ENCODE data around the gene PNPO.

The PNPO gene

GRCh38 chr17:47901423-47901822 lies 39.9 kb upstream of the PNPO start:
- H3K4me3 ChIP-seq (ENCODE audit: low read length in 2 of 2): no peak overlapping the region
- no peak overlapping the region for H3K9ac ChIP-seq (ENCODE audit: low read depth in 1 of 2, low read length in 2 of 2)
- H3K36me3 ChIP-seq (ENCODE audit: control insufficient read depth in 2 of 2, insufficient read depth in 2 of 2, low read length in 2 of 2): peaks cover 12 to 17% of the 10 kb centered on the region in 2 donors
- no peaks in the 10 kb centered on the region for H3K9me3 ChIP-seq (ENCODE audit: control insufficient read depth in 2 of 2, low read length in 2 of 2)
- H3K4me1 ChIP-seq (ENCODE audit: control insufficient read depth in 2 of 2, insufficient read depth in 2 of 2, low read length in 2 of 2): peaks cover 7 to 21% of the 10 kb centered on the region in 2 donors
- H3K27ac ChIP-seq (ENCODE audit: low read depth in 2 of 2, low read length in 2 of 2): no peak overlapping the region
- H3K27me3 ChIP-seq (ENCODE audit: control insufficient read depth in 2 of 2, insufficient read depth in 2 of 2, low read length in 2 of 2): no peaks in the 10 kb centered on the region

DNA sequence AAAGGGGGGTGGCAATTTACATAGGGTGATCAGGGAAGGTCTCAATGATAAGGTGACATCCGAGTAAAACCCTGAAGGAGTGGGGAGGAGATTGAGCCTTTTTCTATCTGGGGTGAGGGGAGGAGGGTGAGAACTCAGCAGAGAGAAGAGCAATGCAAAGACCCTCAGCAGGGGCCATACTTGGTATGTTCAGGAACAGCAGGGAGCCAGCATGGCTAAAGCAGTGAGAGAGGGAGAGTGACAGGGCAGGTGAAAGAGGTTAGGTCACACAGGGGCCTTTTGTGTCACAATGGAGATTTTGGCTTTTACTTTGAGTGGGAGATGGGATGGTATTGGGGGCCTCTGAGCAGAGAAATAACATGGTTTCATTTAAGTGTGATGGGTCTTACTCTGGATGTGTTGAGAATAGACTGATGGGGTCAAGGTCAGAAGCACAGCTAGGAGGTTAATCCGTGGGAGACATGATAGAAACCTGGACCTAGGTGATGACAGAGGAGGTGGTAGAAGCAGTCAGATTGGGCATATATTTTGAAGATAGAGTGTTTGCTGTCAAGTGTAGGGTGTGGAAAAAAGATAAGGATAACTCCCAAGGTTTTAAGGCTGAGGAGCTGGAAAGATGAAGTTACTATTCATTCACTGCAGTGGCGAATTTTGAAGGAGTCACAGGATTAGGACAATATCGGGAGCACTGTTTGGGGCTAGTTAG lies 39.2 kb upstream of the PNPO start:
- H3K27ac ChIP-seq (ENCODE audit: low read depth in 2 of 2, low read length in 2 of 2): no peak overlapping the region
- H3K27me3 ChIP-seq (ENCODE audit: control insufficient read depth in 2 of 2, insufficient read depth in 2 of 2, low read length in 2 of 2): no peaks in the 10 kb centered on the region
- H3K4me3 ChIP-seq (ENCODE audit: low read length in 2 of 2): no peak overlapping the region
- H3K9me3 ChIP-seq (ENCODE audit: control insufficient read depth in 2 of 2, low read length in 2 of 2): no peaks in the 10 kb centered on the region
- H3K9ac ChIP-seq (ENCODE audit: low read depth in 1 of 2, low read length in 2 of 2): no peak overlapping the region
- peaks cover 3 to 15% of the 10 kb centered on the region in 2 donors for H3K4me1 ChIP-seq (ENCODE audit: control insufficient read depth in 2 of 2, insufficient read depth in 2 of 2, low read length in 2 of 2)
- peaks cover 12 to 17% of the 10 kb centered on the region in 2 donors for H3K36me3 ChIP-seq (ENCODE audit: control insufficient read depth in 2 of 2, insufficient read depth in 2 of 2, low read length in 2 of 2)

GRCh38 chr17:47905221-47905733 lies 36.1 kb upstream of the PNPO start:
- H3K4me3 ChIP-seq (ENCODE audit: low read length in 2 of 2): no peak overlapping the region
- H3K4me1 ChIP-seq (ENCODE audit: control insufficient read depth in 2 of 2, insufficient read depth in 2 of 2, low read length in 2 of 2): peaks cover 3 to 9% of the 10 kb centered on the region in 2 donors
- no peak overlapping the region for H3K9ac ChIP-seq (ENCODE audit: low read depth in 1 of 2, low read length in 2 of 2)
- H3K36me3 ChIP-seq (ENCODE audit: control insufficient read depth in 2 of 2, insufficient read depth in 2 of 2, low read length in 2 of 2): peaks cover 0 to 12% of the 10 kb centered on the region in 2 donors
- no peaks in the 10 kb centered on the region for H3K27me3 ChIP-seq (ENCODE audit: control insufficient read depth in 2 of 2, insufficient read depth in 2 of 2, low read length in 2 of 2)
- H3K27ac ChIP-seq (ENCODE audit: low read depth in 2 of 2, low read length in 2 of 2): peak overlapping the region; percentile 12 to 62
- no peaks in the 10 kb centered on the region for H3K9me3 ChIP-seq (ENCODE audit: control insufficient read depth in 2 of 2, low read length in 2 of 2)

DNA sequence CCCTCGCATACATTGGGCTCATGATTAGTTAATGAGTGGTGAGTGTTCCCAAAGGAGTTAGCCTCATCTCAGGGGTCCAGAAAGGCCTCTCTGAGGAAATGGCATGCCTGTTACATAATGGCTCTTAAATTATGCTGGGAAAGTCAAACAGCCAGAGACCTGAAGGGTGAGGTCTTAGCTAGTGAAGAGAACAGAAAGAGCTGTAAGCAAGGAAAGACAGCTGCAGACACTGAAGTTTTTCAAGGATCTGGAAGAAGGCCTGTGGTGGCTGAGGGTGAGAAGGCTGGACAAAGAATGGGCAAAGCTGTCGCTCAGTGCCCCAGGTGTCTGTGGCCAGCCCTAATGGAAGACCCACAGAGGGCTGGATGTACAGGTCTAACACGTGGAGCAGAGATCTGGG lies 34.9 kb upstream of the PNPO start:
- no peak overlapping the region for H3K9ac ChIP-seq (ENCODE audit: low read depth in 1 of 2, low read length in 2 of 2)

GRCh38 chr17:47907932-47908562 lies 33.3 kb upstream of the PNPO start:
- Histone ChIP-seq H3K27me3 (ENCODE audit: control insufficient read depth in 2 of 2, insufficient read depth in 2 of 2, low read length in 2 of 2) (no peaks in the 10 kb centered on the region), H3K4me1 (ENCODE audit: control insufficient read depth in 2 of 2, insufficient read depth in 2 of 2, low read length in 2 of 2) (peaks cover 3 to 9% of the 10 kb centered on the region in 2 donors), H3K9ac (ENCODE audit: low read depth in 1 of 2, low read length in 2 of 2) (no peak overlapping the region), H3K36me3 (ENCODE audit: control insufficient read depth in 2 of 2, insufficient read depth in 2 of 2, low read length in 2 of 2) (peaks cover 0 to 11% of the 10 kb centered on the region in 2 donors), H3K9me3 (ENCODE audit: control insufficient read depth in 2 of 2, low read length in 2 of 2) (no peaks in the 10 kb centered on the region), H3K27ac (ENCODE audit: low read depth in 2 of 2, low read length in 2 of 2) (no peak overlapping the region), H3K4me3 (ENCODE audit: low read length in 2 of 2) (no peak overlapping the region)

More for the DNA sequence above, 34.9 kb upstream of the PNPO start:
- H3K9me3 ChIP-seq (ENCODE audit: control insufficient read depth in 2 of 2, low read length in 2 of 2): no peaks in the 10 kb centered on the region
- H3K27ac ChIP-seq (ENCODE audit: low read depth in 2 of 2, low read length in 2 of 2): peak overlapping the region in 1 of 2 donors; percentile 62
- no peak overlapping the region for H3K4me3 ChIP-seq (ENCODE audit: low read length in 2 of 2)
- H3K36me3 ChIP-seq (ENCODE audit: control insufficient read depth in 2 of 2, insufficient read depth in 2 of 2, low read length in 2 of 2): peaks cover 0 to 13% of the 10 kb centered on the region in 2 donors
- H3K4me1 ChIP-seq (ENCODE audit: control insufficient read depth in 2 of 2, insufficient read depth in 2 of 2, low read length in 2 of 2): peaks cover 3 to 9% of the 10 kb centered on the region in 2 donors
- no peaks in the 10 kb centered on the region for H3K27me3 ChIP-seq (ENCODE audit: control insufficient read depth in 2 of 2, insufficient read depth in 2 of 2, low read length in 2 of 2)

DNA sequence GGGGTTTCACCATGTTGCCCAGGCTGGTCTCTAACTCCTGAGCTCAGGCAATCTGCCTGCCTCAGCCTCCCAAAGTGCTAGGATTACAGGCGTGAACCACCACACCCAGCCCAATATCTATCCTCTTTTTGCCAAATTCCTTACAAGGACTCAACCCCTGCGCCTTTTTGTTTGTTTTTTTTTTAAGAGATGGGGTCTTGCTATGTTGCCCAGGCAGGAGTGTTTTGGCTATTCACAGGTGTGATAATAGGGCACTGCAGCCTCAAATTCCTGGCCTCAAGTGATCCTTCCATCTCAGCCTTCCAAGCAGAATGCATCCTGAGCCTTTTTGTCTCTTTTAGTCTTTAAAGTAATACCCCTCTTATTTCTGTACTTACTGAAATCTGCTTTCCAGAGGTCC lies 28.3 kb upstream of the PNPO start:
- Histone ChIP-seq H3K4me3 (ENCODE audit: low read length in 2 of 2) (no peak overlapping the region), H3K9ac (ENCODE audit: low read depth in 1 of 2, low read length in 2 of 2) (no peak overlapping the region), H3K9me3 (ENCODE audit: control insufficient read depth in 2 of 2, low read length in 2 of 2) (no peaks in the 10 kb centered on the region), H3K4me1 (ENCODE audit: control insufficient read depth in 2 of 2, insufficient read depth in 2 of 2, low read length in 2 of 2) (no peaks in the 10 kb centered on the region), H3K27ac (ENCODE audit: low read depth in 2 of 2, low read length in 2 of 2) (no peak overlapping the region), H3K36me3 (ENCODE audit: control insufficient read depth in 2 of 2, insufficient read depth in 2 of 2, low read length in 2 of 2) (peaks cover 18 to 22% of the 10 kb centered on the region in 2 donors), H3K27me3 (ENCODE audit: control insufficient read depth in 2 of 2, insufficient read depth in 2 of 2, low read length in 2 of 2) (no peaks in the 10 kb centered on the region)

DNA sequence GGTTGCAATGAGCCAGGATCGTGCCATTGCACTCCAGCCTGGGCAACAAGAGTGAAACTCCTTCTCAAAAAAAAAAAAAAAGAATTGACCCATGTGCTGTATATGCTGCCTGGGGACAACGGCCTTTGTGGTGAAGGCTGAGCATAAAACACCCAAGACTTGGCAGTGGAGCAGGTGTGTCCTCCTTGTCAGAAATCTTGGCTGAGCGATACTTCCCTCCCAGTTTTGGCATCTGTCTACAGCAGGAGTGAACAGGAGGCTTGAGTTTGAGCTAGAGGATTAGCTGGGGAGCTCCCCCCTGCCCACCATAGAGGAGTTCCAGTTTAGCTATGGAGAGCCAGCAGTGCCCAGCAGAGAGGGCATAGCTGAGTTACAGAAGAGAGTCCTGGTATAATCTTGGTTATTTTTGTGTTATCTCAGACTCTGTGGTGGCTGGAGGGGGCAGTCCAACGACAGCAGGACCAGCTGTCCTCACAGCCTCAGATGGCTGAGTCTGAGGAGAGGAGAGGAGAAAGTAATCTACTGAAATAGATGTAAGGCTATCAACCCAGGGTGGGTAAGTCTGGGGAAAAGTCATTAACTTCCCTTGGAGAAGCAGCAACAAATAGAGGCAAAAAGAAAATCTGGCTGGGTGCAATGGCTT lies 26.9 kb upstream of the PNPO start:
- Histone ChIP-seq H3K9ac (ENCODE audit: low read depth in 1 of 2, low read length in 2 of 2) (no peak overlapping the region), H3K27me3 (ENCODE audit: control insufficient read depth in 2 of 2, insufficient read depth in 2 of 2, low read length in 2 of 2) (no peaks in the 10 kb centered on the region), H3K9me3 (ENCODE audit: control insufficient read depth in 2 of 2, low read length in 2 of 2) (no peaks in the 10 kb centered on the region), H3K4me1 (ENCODE audit: control insufficient read depth in 2 of 2, insufficient read depth in 2 of 2, low read length in 2 of 2) (no peaks in the 10 kb centered on the region), H3K4me3 (ENCODE audit: low read length in 2 of 2) (no peak overlapping the region), H3K36me3 (ENCODE audit: control insufficient read depth in 2 of 2, insufficient read depth in 2 of 2, low read length in 2 of 2) (peaks cover 18 to 22% of the 10 kb centered on the region in 2 donors), H3K27ac (ENCODE audit: low read depth in 2 of 2, low read length in 2 of 2) (no peak overlapping the region)

DNA sequence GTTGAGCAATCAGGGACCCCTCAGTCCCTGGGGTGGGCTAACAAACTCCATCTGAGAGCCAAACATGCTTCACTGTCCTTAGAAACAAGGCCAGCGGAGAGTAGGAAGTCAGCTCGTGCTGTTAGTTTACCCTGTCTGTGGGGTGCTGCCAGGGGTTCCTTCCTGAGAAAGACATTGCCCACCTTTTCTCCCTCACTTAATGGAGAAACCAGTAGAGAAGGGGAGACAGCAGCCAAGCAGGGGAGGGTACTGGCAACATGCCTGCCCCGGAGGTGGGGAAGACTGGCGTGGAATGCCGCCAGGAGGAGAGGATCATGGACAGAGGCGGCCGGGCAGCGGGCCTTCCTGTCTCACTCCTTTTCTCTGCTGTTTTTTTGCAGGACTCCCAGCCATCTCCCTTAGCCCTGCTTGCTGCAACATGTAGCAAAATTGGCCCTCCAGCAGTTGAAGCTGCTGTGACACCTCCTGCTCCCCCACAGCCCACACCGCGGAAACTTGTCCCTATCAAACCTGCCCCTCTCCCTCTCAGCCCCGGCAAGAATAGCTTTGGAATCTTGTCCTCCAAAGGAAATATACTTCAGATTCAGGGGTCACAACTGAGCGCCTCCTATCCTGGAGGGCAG lies 25.5 kb upstream of the PNPO start:
- Histone ChIP-seq H3K4me1 (ENCODE audit: control insufficient read depth in 2 of 2, insufficient read depth in 2 of 2, low read length in 2 of 2) (no peaks in the 10 kb centered on the region), H3K27me3 (ENCODE audit: control insufficient read depth in 2 of 2, insufficient read depth in 2 of 2, low read length in 2 of 2) (no peaks in the 10 kb centered on the region), H3K36me3 (ENCODE audit: control insufficient read depth in 2 of 2, insufficient read depth in 2 of 2, low read length in 2 of 2) (peaks cover 18% of the 10 kb centered on the region in 2 donors), H3K9ac (ENCODE audit: low read depth in 1 of 2, low read length in 2 of 2) (no peak overlapping the region), H3K9me3 (ENCODE audit: control insufficient read depth in 2 of 2, low read length in 2 of 2) (no peaks in the 10 kb centered on the region), H3K4me3 (ENCODE audit: low read length in 2 of 2) (no peak overlapping the region), H3K27ac (ENCODE audit: low read depth in 2 of 2, low read length in 2 of 2) (no peak overlapping the region)

DNA sequence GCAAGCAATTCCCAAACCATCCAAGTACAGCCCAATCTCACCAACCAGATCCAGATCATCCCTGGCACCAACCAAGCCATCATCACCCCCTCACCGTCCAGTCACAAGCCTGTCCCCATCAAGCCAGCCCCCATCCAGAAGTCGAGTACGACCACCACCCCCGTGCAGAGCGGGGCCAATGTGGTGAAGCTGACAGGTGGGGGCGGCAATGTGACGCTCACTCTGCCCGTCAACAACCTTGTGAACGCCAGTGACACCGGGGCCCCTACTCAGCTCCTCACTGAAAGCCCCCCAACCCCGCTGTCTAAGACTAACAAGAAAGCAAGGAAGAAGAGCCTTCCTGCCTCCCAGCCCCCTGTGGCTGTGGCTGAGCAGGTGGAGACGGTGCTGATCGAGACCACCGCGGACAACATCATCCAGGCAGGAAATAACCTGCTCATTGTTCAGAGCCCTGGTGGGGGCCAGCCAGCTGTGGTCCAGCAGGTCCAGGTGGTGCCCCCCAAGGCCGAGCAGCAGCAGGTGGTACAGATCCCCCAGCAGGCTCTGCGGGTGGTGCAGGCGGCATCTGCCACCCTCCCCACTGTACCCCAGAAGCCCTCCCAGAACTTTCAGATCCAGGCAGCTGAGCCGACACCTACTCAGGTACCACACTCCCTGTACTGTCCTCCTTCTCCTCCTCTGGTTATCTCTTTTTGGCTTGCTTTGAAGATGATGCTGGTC lies 24.7 kb upstream of the PNPO start:
- Histone ChIP-seq H3K4me1 (ENCODE audit: control insufficient read depth in 2 of 2, insufficient read depth in 2 of 2, low read length in 2 of 2) (no peaks in the 10 kb centered on the region), H3K9ac (ENCODE audit: low read depth in 1 of 2, low read length in 2 of 2) (no peak overlapping the region), H3K9me3 (ENCODE audit: control insufficient read depth in 2 of 2, low read length in 2 of 2) (no peaks in the 10 kb centered on the region), H3K36me3 (ENCODE audit: control insufficient read depth in 2 of 2, insufficient read depth in 2 of 2, low read length in 2 of 2) (peaks cover 18 to 19% of the 10 kb centered on the region in 2 donors), H3K27ac (ENCODE audit: low read depth in 2 of 2, low read length in 2 of 2) (no peak overlapping the region), H3K27me3 (ENCODE audit: control insufficient read depth in 2 of 2, insufficient read depth in 2 of 2, low read length in 2 of 2) (no peaks in the 10 kb centered on the region), H3K4me3 (ENCODE audit: low read length in 2 of 2) (no peak overlapping the region)
